ENCODE data around the gene OR6B2.

Gene OR6B2

DNA sequence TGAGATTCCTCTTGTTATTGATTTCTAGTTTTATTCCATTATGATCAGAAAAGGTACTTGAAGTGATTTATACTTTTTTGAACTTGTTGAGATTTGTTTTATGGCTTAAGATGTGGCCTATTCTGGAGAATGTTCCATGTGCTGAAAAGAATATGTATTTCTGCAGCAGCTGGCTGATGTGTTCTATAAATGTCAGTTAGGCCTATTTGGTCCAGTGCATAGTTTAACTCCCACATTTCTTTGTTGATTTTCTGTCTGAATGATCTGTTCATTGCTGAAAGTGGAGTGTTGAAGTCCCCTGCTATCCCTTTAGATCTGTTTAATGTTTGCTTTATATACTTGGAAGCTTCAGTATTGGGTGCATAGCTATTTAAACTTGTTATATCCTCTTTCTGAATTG is 7.1 kb upstream of the OR6B2 start:
- no peak for FAIRE-seq

DNA sequence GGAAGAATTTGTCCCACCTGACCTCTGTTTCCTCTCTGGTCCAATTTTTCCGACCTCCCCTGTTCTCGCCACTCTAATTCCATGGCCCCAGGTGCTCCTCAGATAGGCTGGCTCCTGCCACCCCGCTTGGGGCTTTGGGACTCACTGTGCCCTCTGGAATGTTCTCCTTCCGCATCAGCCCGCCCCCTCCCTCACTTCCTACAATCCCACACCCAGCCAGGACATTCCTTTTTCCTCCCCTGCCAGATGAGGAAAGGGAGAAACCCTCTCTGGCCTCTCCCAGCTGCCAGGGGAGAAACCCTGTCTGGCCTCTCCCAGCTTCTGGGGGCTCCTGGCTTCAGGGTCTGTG is 3.1 kb upstream of the OR6B2 start:
- FAIRE-seq = no peak

- FAIRE-seq = no peak
Observed at GRCh38 chr2:240032406-240033329, 2.4 kb upstream of the OR6B2 start.

GRCh38 chr2:240024766-240025165 is 5.5 kb downstream of the OR6B2 start:
- no peak for FAIRE-seq

- no peak for FAIRE-seq
Observed at GRCh38 chr2:240023792-240024191, 6.4 kb downstream of the OR6B2 start.

- FAIRE-seq = no peak
Observed at GRCh38 chr2:240021488-240022104, 8.6 kb downstream of the OR6B2 start.

- no peak for FAIRE-seq
Observed at GRCh38 chr2:240018071-240018750, 12.0 kb downstream of the OR6B2 start.

DNA sequence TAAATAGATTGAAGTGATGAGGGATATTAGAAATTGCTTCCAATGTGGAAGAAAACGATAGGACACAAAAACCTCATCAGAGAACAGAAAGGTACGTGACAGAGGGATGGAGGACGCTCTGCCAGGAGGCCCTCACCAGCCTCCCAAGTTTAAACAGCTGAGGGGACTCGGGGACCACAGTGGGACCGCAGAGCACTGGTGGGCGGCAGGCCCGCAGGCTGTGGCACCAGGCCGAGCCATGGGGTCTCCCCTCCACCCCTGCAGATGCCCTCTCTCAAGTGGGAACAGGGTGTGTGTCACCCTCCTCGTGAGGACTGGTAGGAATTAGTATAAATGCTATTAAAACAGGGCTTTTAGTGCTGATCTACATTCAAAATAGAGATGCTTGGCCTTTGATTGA is 15.9 kb downstream of the OR6B2 start:
- no peak for FAIRE-seq

- FAIRE-seq = peak; percentile 51
Observed at GRCh38 chr2:240013343-240013742, 16.9 kb downstream of the OR6B2 start.

DNA sequence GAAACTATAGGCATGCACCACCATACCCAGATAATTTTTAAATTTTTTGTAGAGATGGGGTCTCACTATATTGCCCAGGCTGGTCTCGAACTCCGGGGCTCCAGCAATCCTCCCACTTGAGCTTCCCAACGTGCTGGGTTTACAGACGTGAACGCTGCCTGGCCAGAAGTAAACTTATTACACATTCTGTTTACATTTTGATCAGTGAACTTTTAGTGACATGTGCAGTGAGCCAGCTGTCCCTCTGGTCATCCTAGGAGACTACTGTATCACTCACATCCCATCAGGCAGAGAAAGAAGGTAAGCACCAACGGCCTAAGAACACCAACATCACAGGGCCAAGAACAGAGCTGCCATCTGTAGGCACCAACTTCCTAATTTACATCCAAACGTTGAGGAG is 27.2 kb downstream of the OR6B2 start:
- no peak for FAIRE-seq

DNA sequence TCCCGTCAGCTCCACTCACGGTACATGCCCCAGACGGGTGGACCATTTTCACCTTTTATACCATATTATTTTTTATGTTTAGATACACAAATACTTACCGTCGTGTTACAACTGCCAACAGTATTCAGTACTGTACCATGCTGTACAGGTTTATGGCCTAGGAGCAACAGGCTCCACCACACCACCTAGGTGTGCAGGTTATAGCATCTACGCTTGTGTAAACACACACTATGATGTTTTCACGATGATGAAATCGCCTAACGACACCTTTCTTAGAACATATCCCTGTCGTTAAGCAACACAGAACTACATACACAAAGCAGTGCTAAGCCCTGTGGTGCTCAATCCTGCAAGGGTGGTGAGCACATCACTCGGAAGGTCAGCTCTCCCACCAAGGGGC is 29.6 kb downstream of the OR6B2 start:
- no peak for FAIRE-seq

DNA sequence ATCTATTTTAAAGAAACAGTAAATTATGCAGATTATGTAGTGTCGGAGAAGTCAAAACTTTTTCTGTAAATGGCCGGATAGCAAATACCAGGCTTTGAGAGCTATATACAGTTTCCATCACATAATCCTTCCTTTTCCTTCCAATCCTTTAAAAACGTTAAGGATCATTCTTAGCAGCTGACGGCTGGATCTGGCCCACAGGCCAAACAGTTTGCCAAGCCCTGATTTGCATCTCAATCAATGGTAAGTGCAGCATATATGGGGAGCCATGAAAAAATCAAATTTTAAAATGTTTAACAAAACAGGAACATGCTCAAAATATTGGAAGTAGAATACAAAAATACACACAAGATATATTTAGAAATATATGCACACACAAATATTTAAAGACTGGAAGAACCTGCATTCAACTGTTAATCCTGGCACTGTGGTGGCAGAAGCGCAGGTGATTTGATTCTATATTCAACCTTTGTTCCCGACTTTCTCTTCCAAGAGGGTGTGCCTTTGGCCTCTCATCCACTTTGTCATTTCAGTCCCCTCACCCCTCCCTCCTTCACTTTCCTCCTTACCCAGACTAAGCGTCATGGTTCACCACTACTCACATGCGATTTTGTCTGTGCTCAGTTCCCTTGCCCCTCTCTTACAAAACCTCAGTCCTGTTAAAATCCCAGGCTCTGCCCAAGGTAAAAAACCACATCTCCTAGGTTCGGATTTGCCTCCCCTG is 32.4 kb downstream of the OR6B2 start:
- FAIRE-seq = no peak

- no peak for FAIRE-seq
Observed at GRCh38 chr2:239994086-239994485, 36.1 kb downstream of the OR6B2 start.

DNA sequence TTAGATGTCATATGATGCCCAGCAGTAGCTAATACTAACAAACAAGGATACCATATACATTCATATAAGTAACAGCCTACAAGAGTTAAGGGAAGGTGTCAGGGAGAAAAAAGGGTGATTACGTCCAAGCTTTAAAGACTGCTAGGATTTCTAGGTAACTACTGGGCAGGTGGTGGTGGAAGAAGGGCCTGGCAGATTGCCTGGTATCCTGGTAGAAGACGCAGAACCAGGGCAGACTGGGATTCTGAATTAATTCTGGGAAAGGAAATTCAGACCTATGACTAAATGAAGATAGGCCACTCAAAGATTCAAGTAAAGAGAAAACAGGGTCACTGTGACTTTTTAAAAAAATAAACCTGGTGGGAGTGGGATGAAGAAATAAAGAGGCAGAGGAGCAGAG is 36.9 kb downstream of the OR6B2 start:
- no peak for FAIRE-seq

DNA sequence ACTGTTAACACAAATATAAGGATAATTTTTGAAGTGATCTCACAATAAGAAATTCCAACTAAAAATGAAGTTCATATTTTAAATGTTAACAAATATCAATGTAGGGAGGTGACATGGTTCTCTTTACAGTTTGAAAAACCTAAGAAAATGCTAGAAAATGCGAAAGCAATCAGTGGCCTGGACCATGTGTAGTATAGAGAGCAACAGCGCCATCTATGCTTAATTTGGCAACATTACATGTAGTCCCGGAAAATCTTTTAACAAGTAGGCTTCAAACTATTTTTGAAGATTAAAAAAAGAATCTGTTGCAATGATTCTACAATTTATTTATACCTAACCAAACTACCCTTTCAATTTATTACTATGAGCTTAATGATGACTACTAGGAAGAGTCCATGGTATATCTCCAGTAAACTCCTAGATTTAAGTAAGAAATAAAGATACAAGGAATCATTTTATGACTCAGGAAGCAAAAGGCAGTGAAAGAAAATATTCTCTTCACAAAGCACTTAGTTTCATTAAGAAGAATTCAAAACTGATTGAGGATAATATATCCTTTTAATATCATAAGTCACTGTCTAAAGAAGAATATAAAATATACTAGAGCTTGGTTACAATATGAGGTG is 38.4 kb downstream of the OR6B2 start:
- peak; percentile 99 for FAIRE-seq

DNA sequence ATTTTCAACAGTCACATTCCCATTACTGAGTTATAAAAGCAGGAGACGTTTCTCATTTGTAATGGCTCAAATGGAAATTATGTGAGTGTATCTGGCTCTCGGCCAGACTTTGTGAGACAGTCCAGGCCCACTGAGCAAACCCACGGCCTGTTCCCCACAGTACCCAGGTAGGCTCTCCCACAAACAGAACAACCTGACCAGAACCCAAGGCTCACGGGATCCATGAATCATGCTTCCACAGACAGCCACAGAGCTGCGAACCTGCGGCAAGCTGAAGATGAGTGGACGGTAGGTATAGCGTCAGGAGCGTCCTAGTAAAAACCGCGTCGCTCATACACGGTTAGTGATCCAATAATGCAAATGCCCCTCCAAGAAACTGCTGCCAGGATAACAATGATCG is 39.3 kb downstream of the OR6B2 start:
- FAIRE-seq = no peak

DNA sequence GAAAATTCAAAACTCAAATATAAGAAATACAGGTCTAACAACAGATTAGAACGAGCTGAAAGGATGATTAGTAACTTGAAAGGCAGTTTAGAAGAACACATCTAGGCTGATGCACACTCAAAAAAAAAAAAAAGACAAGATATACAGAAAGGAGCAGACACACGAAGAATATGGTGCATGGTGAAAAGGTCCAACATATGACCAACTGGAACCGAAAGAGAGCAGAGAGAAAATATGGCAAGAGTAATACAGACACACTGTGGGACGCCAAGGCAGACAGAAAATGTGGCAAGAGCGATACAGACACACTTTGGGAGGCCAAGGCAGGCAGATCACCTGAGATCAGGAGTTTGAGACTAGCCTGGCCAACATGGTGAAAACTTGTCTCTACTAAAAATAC is 44.9 kb downstream of the OR6B2 start:
- FAIRE-seq = no peak

DNA sequence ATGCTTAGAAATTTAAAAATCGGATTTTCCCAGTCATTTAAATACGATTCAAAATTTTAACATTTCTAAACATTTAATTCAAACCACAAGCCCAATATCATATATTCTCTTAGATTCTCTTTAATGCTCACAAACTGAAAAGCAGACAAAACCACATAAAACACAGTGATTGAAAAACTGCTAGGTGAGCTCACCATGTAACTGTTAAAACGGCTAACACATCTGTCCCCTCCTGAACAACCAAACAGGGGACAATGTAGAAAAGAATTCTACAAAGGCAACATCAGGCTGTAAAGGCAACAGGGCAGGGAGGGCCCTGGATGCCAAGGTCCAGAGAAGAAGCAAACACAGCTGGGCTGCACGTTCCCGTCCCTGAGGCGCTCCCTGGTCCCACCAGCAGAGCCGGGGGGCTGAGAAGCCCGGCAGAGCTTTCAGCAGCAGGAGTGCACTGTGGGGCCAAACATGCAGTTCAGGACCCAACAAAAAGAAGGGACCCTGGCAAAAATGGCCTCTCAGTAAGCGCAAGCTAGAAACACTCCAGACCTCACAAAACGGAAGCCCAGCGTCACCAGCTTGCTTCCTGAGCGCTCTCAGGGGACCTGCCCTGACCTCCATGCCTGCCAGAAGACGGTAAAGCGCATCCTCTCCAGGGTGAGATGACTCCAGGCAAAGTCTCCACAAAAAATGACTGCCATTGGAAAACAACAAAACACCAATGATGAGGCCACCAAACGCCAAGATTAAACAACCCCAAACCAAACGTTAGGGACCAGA is 45.6 kb downstream of the OR6B2 start:
- no peak for FAIRE-seq

DNA sequence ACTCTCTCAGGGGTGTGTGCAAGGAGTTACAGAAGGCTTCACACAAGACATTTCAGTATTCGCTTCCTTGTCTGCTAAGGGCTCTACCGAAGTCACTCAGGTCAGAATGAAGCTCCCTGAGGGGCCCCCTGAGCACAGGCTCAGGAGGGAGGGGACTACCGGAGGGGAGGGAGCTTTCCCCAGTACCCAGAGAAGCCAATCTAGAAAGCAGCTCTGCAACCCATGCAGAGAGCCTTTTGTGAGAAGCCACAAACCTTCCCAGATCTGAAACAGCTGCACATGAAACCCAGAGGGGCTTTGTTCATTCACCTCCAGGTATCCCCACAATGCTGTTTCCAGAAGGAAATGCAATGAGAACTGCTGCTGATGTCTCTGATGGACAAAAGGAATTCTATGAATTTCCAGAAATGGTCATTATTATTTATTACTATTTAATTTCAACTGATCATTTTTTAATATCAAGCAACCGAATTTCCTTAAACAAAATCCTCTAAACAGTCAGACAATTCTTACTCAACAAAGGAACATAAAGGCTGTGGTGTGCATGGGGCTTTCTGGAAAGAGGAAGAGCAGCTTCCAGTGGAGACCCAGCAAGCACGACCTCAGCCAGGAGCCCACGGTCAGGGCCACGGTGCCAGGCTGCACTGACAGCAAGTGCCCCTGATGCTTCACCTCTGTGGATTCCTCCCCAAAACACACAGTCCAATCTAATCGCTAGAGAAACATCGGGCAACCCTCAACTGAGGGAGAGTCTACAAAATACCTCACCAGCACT is 47.0 kb downstream of the OR6B2 start:
- no peak for FAIRE-seq
